K562 (cell line): ENCODE data around the gene STX18. TPM values are rescaled to one million over a fixed set of nuclear protein-coding genes. Genes with fewer than 3 reads are reported as not detected.

Experiments used
- CEBPG ChIP-seq, 3 experiments: fragments of 200-800 bp in 1 of 3; sonication (Bioruptor generic) in 1 of 3; sonication (generic) in 1 of 3; formaldehyde crosslinking in 1 of 3; IDR thresholded peaks in 2 of 3; conservative IDR thresholded peaks in 1 of 3; 2 replicates each; pipeline versions ENCODE4 v1.6.1 to v1.8.0; 2016 to 2022; ENCODE audit warnings: missing compliant biosample characterization in 2 of 3, missing genetic modification characterization in 2 of 3, mild to moderate bottlenecking in 1 of 3, missing genetic modification reagents in 1 of 3
- CHD7 ChIP-seq: fragments of 200-600 bp; sonication (generic); IDR thresholded peaks from one replicate; pipeline ENCODE4 v1.6.1; 2012; ENCODE audit warnings: mild to moderate bottlenecking, low read depth, low read length, inconsistent platforms
- DNMT1 ChIP-seq: fragments of 450-650 bp; IDR thresholded peaks from 2 replicates; pipeline ENCODE4 v1.6.1; 2016; ENCODE audit warnings: antibody characterized with exemption, mild to moderate bottlenecking
- EP300 ChIP-seq: IDR thresholded peaks from 2 replicates; pipeline ENCODE4 v1.6.1; 2012; ENCODE audit warnings: low read length, improper control_type of control experiment
- GATA2 ChIP-seq: sonication (generic); formaldehyde crosslinking; IDR thresholded peaks from 2 replicates; pipeline ENCODE4 v1.4.0; 2020; ENCODE audit warnings: mild to moderate bottlenecking, missing genetic modification reagents
- HES1 ChIP-seq: fragments of 450-650 bp; IDR thresholded peaks from 2 replicates; pipeline ENCODE4 v1.6.1; 2016; ENCODE audit warnings: low read depth, mild to moderate bottlenecking, moderate library complexity
- JUND ChIP-seq, 2 experiments: IDR thresholded peaks; 2 replicates in 1 of 2; 3 replicates in 1 of 2; pipeline ENCODE4 v1.6.1; 2011; ENCODE audit warnings: borderline replicate concordance in 2 of 2, low read depth in 2 of 2, low read length in 2 of 2, improper control_type of control experiment in 1 of 2, missing biosample characterization in 1 of 2, missing genetic modification characterization in 1 of 2, missing genetic modification reagents in 1 of 2
- SNIP1 ChIP-seq: fragments of 450-650 bp; IDR thresholded peaks from 2 replicates; pipeline ENCODE4 v1.7.1; 2017; ENCODE audit warnings: low read depth, mild to moderate bottlenecking
- TCF3 ChIP-seq: sonication (generic); formaldehyde crosslinking; IDR thresholded peaks from 2 replicates; pipeline ENCODE4 v1.4.0; 2020; ENCODE audit warnings: mild to moderate bottlenecking, missing genetic modification reagents
- XRCC5 ChIP-seq: fragments of 200-400 bp; formaldehyde crosslinking; IDR thresholded peaks from 2 replicates; pipeline ENCODE4 v1.6.1; 2017; ENCODE audit warnings: low read depth, mild to moderate bottlenecking, low read length
- ZBTB17 ChIP-seq: fragments of 450-650 bp; formaldehyde crosslinking; IDR thresholded peaks from 2 replicates; pipeline ENCODE4 v1.4.0; 2020; ENCODE audit warnings: mild to moderate bottlenecking
- polyA plus RNA-seq, 8 experiments: library from polyadenylated mRNA; depleted of rRNA in 4 of 8; stranded (reverse) in 5 of 8; unstranded in 3 of 8; fragments of >200 nt; fragmentation: Nextera tagmentation in 2 of 8; fragmentation: Illumina TruSeq in 1 of 8; extraction: Ambion mirVana in 2 of 8; extraction: Trizol in 1 of 8; gene quantifications; 2 replicates each; pipeline versions ENCODE4 v1.2.1 to v1.2.3, GENCODE V29; 2011 to 2014; ENCODE audit warnings: inconsistent platforms in 1 of 8, missing spikeins in 1 of 8
- total RNA-seq, 7 experiments: library from RNA; depleted of rRNA in 6 of 7; stranded (reverse); fragments of >200 nt in 6 of 7; fragmentation: Illumina TruSeq in 2 of 7; extraction: Trizol in 2 of 7; gene quantifications; 2 replicates each; pipeline versions ENCODE4 v1.2.1 to v1.2.3, GENCODE V29; 2011 to 2021; ENCODE audit warnings: low replicate concordance in 1 of 7
- TF ChIP-seq, protein P1 (sequence below), 2 experiments: IDR thresholded peaks; 2 replicates each; pipeline ENCODE4 v1.6.1; 2011; ENCODE audit warnings: borderline replicate concordance in 1 of 2, control low read depth in 1 of 2, low read depth in 1 of 2, low read length in 1 of 2, mild to moderate bottlenecking in 1 of 2, mixed read lengths in 1 of 2, moderate library complexity in 1 of 2; ENCODE audit not compliant: insufficient read depth in 1 of 2, insufficient read length in 1 of 2, poor library complexity in 1 of 2, severe bottlenecking in 1 of 2; ENCODE audit errors: extremely low read depth in 1 of 2
- TF ChIP-seq, protein P2 (sequence below): fragments of 450-650 bp; formaldehyde crosslinking; IDR thresholded peaks from 2 replicates; pipeline ENCODE4 v1.4.0; 2020; ENCODE audit warnings: mild to moderate bottlenecking, moderate library complexity

Gene STX18
- total and polyA plus RNA-seq, 9 of the 15 experiments (the other 6 are each of a cell fraction or from before 2014, with no cell fraction given) = 6.2 to 41.7 (median 22.7) TPM

DNA sequence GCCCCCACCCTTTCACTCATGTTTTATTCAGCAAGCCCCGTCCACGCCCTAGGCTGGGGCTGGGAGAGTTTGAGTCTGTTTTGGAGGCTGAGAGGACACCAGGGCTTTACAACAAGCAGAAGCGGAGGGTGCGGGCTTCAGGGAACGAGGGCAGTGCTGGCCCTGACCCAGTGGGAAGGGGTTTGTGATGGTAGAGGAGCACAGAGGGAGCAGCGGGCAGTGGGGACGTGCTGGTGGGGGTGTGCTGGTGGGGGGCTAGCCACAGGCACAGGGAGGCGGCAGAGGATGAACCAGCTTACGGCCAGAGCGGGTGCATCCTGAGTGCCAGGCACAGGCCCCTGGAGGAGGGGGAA, 128.5 kb downstream of the STX18 start (continued):
- TF ChIP-seq CHD7 (no peak), CEBPG (CRISPR knock-in tag; IDR thresholded peaks at IDR 0.05) (no peak), CEBPG (tag; conservative IDR thresholded peaks at IDR 0.05 in 1 of 2, IDR thresholded peaks at IDR 0.05 in 1 of 2) (no peak), XRCC5 (no peak), JUND (IDR thresholded peaks at IDR 0.05; ENCODE audit: borderline replicate concordance, low read depth, low read length) (no peak), JUND (tag; IDR thresholded peaks at IDR 0.05; ENCODE audit: borderline replicate concordance, low read depth, low read length) (no peak), EP300 (no peak), DNMT1 (no peak), SNIP1 (no peak), GATA2 (CRISPR knock-in tag) (no peak), TCF3 (CRISPR knock-in tag) (no peak), ZBTB17 (CRISPR knock-in tag) (no peak), HES1 (no peak)
- TF ChIP-seq, protein P1, sequence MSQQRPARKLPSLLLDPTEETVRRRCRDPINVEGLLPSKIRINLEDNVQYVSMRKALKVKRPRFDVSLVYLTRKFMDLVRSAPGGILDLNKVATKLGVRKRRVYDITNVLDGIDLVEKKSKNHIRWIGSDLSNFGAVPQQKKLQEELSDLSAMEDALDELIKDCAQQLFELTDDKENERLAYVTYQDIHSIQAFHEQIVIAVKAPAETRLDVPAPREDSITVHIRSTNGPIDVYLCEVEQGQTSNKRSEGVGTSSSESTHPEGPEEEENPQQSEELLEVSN (IDR thresholded peaks at IDR 0.05; ENCODE audit: borderline replicate concordance in 1 of 2, extremely low read depth in 1 of 2, insufficient read depth in 1 of 2, insufficient read length in 1 of 2, low read depth in 1 of 2, low read length in 1 of 2, poor library complexity in 1 of 2, severe bottlenecking in 1 of 2) = no peak
- TF ChIP-seq, protein P2, sequence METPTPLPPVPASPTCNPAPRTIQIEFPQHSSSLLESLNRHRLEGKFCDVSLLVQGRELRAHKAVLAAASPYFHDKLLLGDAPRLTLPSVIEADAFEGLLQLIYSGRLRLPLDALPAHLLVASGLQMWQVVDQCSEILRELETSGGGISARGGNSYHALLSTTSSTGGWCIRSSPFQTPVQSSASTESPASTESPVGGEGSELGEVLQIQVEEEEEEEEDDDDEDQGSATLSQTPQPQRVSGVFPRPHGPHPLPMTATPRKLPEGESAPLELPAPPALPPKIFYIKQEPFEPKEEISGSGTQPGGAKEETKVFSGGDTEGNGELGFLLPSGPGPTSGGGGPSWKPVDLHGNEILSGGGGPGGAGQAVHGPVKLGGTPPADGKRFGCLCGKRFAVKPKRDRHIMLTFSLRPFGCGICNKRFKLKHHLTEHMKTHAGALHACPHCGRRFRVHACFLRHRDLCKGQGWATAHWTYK (CRISPR knock-in tag) = no peak
